ENCODE data around the gene CATSPERZ. TPM values are rescaled to one million over a fixed set of nuclear protein-coding genes. Genes with fewer than 3 reads are reported as not detected.

CATSPERZ gene
- polyA plus RNA-seq, 1 experiment = not detected

GRCh38 chr11:64296830-64297698 lies 3.1 kb upstream of the CATSPERZ start:
- Histone ChIP-seq H3K4me3 (ENCODE audit: low read depth, low read length) (no peak overlapping the region), H3K27me3 (ENCODE audit: control insufficient read depth, insufficient read depth, low read length) (peaks cover 45% of the 10 kb centered on the region), H3K36me3 (ENCODE audit: control insufficient read depth, insufficient read depth, low read length) (no peaks in the 10 kb centered on the region)
- no peak for DNase-seq (ENCODE audit: low read depth)
- TF ChIP-seq, protein P1, sequence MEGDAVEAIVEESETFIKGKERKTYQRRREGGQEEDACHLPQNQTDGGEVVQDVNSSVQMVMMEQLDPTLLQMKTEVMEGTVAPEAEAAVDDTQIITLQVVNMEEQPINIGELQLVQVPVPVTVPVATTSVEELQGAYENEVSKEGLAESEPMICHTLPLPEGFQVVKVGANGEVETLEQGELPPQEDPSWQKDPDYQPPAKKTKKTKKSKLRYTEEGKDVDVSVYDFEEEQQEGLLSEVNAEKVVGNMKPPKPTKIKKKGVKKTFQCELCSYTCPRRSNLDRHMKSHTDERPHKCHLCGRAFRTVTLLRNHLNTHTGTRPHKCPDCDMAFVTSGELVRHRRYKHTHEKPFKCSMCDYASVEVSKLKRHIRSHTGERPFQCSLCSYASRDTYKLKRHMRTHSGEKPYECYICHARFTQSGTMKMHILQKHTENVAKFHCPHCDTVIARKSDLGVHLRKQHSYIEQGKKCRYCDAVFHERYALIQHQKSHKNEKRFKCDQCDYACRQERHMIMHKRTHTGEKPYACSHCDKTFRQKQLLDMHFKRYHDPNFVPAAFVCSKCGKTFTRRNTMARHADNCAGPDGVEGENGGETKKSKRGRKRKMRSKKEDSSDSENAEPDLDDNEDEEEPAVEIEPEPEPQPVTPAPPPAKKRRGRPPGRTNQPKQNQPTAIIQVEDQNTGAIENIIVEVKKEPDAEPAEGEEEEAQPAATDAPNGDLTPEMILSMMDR (IDR thresholded peaks at IDR 0.05; ENCODE audit: insufficient read depth, low read depth, low read length) = no peak
- ChIA-PET CTCF (interaction anchor here (1.8 kb wide), 1 partner anchor 8 kb away, joined by 8 read pairs; no protein-coding TSS in a partner anchor), POLR2A (no interaction called here)

GRCh38 chr11:64297699-64298358 lies 2.3 kb upstream of the CATSPERZ start:
- POLR2A ChIA-PET = no interaction called here

GRCh38 chr11:64298966-64299846 lies 952 bp upstream of the CATSPERZ start:
- no peaks in the 10 kb centered on the region for H3K36me3 ChIP-seq (ENCODE audit: control insufficient read depth, insufficient read depth, low read length)
- peaks cover 34% of the 10 kb centered on the region for H3K27me3 ChIP-seq (ENCODE audit: control insufficient read depth, insufficient read depth, low read length)
- TF ChIP-seq, protein P1 (IDR thresholded peaks at IDR 0.05; ENCODE audit: insufficient read depth, low read depth, low read length) = no peak
- POLR2A ChIA-PET = no interaction called here
- CTCF ChIA-PET = interaction anchor here (1.0 kb wide), 1 partner anchor 94 kb away, joined by 5 read pairs; no protein-coding TSS in a partner anchor
- H3K4me3 ChIP-seq (ENCODE audit: low read depth, low read length) = no peak overlapping the region
- DNase-seq (ENCODE audit: low read depth) = no peak

More at GRCh38 chr11:64297699-64298358, 2.3 kb upstream of the CATSPERZ start:
- CTCF ChIA-PET = no interaction called here
- TF ChIP-seq, protein P1 (IDR thresholded peaks at IDR 0.05; ENCODE audit: insufficient read depth, low read depth, low read length) = no peak
- no peak for DNase-seq (ENCODE audit: low read depth)
- peaks cover 41% of the 10 kb centered on the region for H3K27me3 ChIP-seq (ENCODE audit: control insufficient read depth, insufficient read depth, low read length)
- no peaks in the 10 kb centered on the region for H3K36me3 ChIP-seq (ENCODE audit: control insufficient read depth, insufficient read depth, low read length)
- no peak overlapping the region for H3K4me3 ChIP-seq (ENCODE audit: low read depth, low read length)

- POLR2A ChIA-PET = interaction anchor here (0.6 kb wide), 1 partner anchor 52 kb away, joined by 3 read pairs; no protein-coding TSS in a partner anchor
- TF ChIP-seq, protein P1 (IDR thresholded peaks at IDR 0.05; ENCODE audit: insufficient read depth, low read depth, low read length) = no peak
- Histone ChIP-seq H3K36me3 (ENCODE audit: control insufficient read depth, insufficient read depth, low read length) (no peaks in the 10 kb centered on the region), H3K27me3 (ENCODE audit: control insufficient read depth, insufficient read depth, low read length) (peaks cover 9% of the 10 kb centered on the region; the same call in 1 of the 2 replicates), H3K4me3 (ENCODE audit: low read depth, low read length) (no peak overlapping the region)
- DNase-seq (ENCODE audit: low read depth) = no peak
- CTCF ChIA-PET = interaction anchor here (0.8 to 5.5 kb wide), 23 partner anchors 12 to 302 kb away, joined by 3 to 229 read pairs (median 11); partner anchors contain the start of genes BAD, FERMT3, GPR137 and KCNK4
Observed at GRCh38 chr11:64303109-64304031, 3.2 kb downstream of the CATSPERZ start.

Data from BJ (cell line).